Measurements from ENCODE around the gene TMPRSS6.
A peak's percentile ranks its signal among the peaks of the same experiment; 100 is the strongest.

Gene TMPRSS6

GRCh38 chr22:37063431-37064420 lies 45.8 kb downstream of the TMPRSS6 start:
- DNase-seq = peak; percentile 44 to 71 (median 51)

GRCh38 chr22:37062702-37063381 lies 46.7 kb downstream of the TMPRSS6 start:
- no peak for DNase-seq

- no peak for DNase-seq
Measured at GRCh38 chr22:37062376-37062675, 47.2 kb downstream of the TMPRSS6 start.

- no peak for DNase-seq
Measured at GRCh38 chr22:37061611-37062375, 47.7 kb downstream of the TMPRSS6 start.

GRCh38 chr22:37060801-37061610 lies 48.5 kb downstream of the TMPRSS6 start:
- DNase-seq = peak; percentile 17 to 68 (median 45)

GRCh38 chr22:37059876-37060449 lies 49.5 kb downstream of the TMPRSS6 start:
- DNase-seq = no peak

- no peak for DNase-seq
Measured at GRCh38 chr22:37058917-37059701, 50.4 kb downstream of the TMPRSS6 start.

- no peak for DNase-seq
Measured at GRCh38 chr22:37057796-37058510, 51.6 kb downstream of the TMPRSS6 start.

GRCh38 chr22:37057226-37057625 lies 52.3 kb downstream of the TMPRSS6 start:
- DNase-seq = no peak

- no peak for DNase-seq
Measured at GRCh38 chr22:37056246-37056645, 53.3 kb downstream of the TMPRSS6 start.

GRCh38 chr22:37054600-37055365 lies 54.7 kb downstream of the TMPRSS6 start:
- peak in 1 of 3 experiments; percentile 9 for DNase-seq

GRCh38 chr22:37054056-37054395 lies 55.5 kb downstream of the TMPRSS6 start:
- DNase-seq = peak in 2 of 3 experiments; percentile 47 to 63

- no peak for DNase-seq
Measured at GRCh38 chr22:37053310-37054055, 56.0 kb downstream of the TMPRSS6 start.

GRCh38 chr22:37052386-37053309 lies 56.9 kb downstream of the TMPRSS6 start:
- no peak for DNase-seq

- DNase-seq = peak; percentile 29 to 64 (median 60)
Measured at GRCh38 chr22:37051391-37052385, 57.8 kb downstream of the TMPRSS6 start, which contains the start of gene KCTD17. Gene KCTD17, plus strand, starts transcription at chr22:37051742. Its CDS starts 19 bp downstream, at chr22:37051761.

GRCh38 chr22:37050913-37051312 lies 58.6 kb downstream of the TMPRSS6 start:
- no peak for DNase-seq

Data from NCI-H1417 (cell line).